ENCODE data around the gene RIN1. TPM values are rescaled to one million over a fixed set of nuclear protein-coding genes. Genes with fewer than 3 reads are reported as not detected.

Gene RIN1
- total and polyA plus RNA-seq, 9 of the 15 experiments (the other 6 are each of a cell fraction or from before 2014, with no cell fraction given): 0.01 to 1.2 (median 0.45) TPM; not detected in 1

- no peaks in the 10 kb centered on the region for H3K9me1 ChIP-seq (ENCODE audit: control insufficient read depth, insufficient read depth, low read length)
- no peaks in the 10 kb centered on the region for H4K20me1 ChIP-seq (replicated peaks; ENCODE audit: control insufficient read depth, insufficient read depth, low read length)
- no TSS peak for BruUV-seq (replicated peaks)
- peak overlapping the region; percentile 89 for H2AFZ ChIP-seq (ENCODE audit: low read depth, low read length)
- ChIA-PET POLR2A (interaction anchor here (1.5 to 2.4 kb wide), 4 partner anchors 9 to 40 kb away, joined by 4 to 6 read pairs (median 6); partner anchors contain the start of genes RIN1 and SLC29A2), CTCF (ENCODE audit: low intra/inter-chr PET ratio) (no interaction called here)
- H3K9ac ChIP-seq (ENCODE audit: insufficient read depth in 1 of 2, low read depth in 2 of 2, low read length in 2 of 2): peak overlapping the region; percentile 75 to 99
- H3K4me3 ChIP-seq: peak overlapping the region; percentile 81
- ATAC-seq: peak; percentile 19
- in situ Hi-C loops (cut with MboI) (no loop called here), intact Hi-C loops (cut with micrococcal nuclease) (no loop called here)
- no peak for DNase-seq (ENCODE audit: extremely low read depth in 1 of 4, low spot score in 3 of 4)
- H3K79me2 ChIP-seq (ENCODE audit: control insufficient read depth, insufficient read depth, low read length): peaks cover 23% of the 10 kb centered on the region
- no peaks in the 10 kb centered on the region for H3K27me3 ChIP-seq (ENCODE audit: control insufficient read depth in 2 of 2, insufficient read depth in 2 of 2, low read length in 2 of 2)
- peaks cover 30% of the 10 kb centered on the region; the same call in 2 of the 3 replicates for H3K36me3 ChIP-seq (ENCODE audit: control insufficient read depth, insufficient read depth, low read length)
- H3K27ac ChIP-seq (ENCODE audit: extremely low read depth, low read depth, low read length): peak overlapping the region; percentile 65
- peak overlapping the region; percentile 91 for H3K4me2 ChIP-seq (ENCODE audit: insufficient read depth, low read length)
- WGBS (ENCODE audit: insufficient coverage, low coverage, missing lambda C conversion rate): 2% methylated on average over 6 of the region's 7 CpGs
- H3K9me3 ChIP-seq (replicated peaks; ENCODE audit: control insufficient read depth, insufficient read depth, low read depth, low read length): no peaks in the 10 kb centered on the region
- FAIRE-seq: no peak
- peaks cover 19 to 37% of the 10 kb centered on the region in 2 experiments for H3K4me1 ChIP-seq (replicated peaks in 1 of 2; ENCODE audit: control insufficient read depth in 2 of 2, insufficient read depth in 2 of 2, low read length in 2 of 2)
- no peak for TF ChIP-seq LCOR (CRISPR knock-in tag; IDR thresholded peaks at IDR 0.05)
- TF ChIP-seq, protein P1, sequence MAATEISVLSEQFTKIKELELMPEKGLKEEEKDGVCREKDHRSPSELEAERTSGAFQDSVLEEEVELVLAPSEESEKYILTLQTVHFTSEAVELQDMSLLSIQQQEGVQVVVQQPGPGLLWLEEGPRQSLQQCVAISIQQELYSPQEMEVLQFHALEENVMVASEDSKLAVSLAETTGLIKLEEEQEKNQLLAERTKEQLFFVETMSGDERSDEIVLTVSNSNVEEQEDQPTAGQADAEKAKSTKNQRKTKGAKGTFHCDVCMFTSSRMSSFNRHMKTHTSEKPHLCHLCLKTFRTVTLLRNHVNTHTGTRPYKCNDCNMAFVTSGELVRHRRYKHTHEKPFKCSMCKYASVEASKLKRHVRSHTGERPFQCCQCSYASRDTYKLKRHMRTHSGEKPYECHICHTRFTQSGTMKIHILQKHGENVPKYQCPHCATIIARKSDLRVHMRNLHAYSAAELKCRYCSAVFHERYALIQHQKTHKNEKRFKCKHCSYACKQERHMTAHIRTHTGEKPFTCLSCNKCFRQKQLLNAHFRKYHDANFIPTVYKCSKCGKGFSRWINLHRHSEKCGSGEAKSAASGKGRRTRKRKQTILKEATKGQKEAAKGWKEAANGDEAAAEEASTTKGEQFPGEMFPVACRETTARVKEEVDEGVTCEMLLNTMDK (IDR thresholded peaks at IDR 0.05; ENCODE audit: borderline replicate concordance, insufficient read depth, low read depth, low read length, poor library complexity, severe bottlenecking): no peak
- no peak for TF ChIP-seq ASH1L (IDR thresholded peaks at IDR 0.05; ENCODE audit: borderline replicate concordance, low read depth, partially characterized antibody)
- no peak for TF ChIP-seq RFX5 (IDR thresholded peaks at IDR 0.05; ENCODE audit: low read depth, low read length)
- no peak for TF ChIP-seq PHF8 (IDR thresholded peaks at IDR 0.05; ENCODE audit: borderline replicate concordance, low read length)
- TF ChIP-seq, protein P2, sequence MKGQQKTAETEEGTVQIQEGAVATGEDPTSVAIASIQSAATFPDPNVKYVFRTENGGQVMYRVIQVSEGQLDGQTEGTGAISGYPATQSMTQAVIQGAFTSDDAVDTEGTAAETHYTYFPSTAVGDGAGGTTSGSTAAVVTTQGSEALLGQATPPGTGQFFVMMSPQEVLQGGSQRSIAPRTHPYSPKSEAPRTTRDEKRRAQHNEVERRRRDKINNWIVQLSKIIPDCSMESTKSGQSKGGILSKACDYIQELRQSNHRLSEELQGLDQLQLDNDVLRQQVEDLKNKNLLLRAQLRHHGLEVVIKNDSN (CRISPR knock-in tag; IDR thresholded peaks at IDR 0.05): no peak
- no peak for TF ChIP-seq RBM15 (IDR thresholded peaks at IDR 0.05; ENCODE audit: insufficient read depth, low read length)
- TF ChIP-seq, protein P3, sequence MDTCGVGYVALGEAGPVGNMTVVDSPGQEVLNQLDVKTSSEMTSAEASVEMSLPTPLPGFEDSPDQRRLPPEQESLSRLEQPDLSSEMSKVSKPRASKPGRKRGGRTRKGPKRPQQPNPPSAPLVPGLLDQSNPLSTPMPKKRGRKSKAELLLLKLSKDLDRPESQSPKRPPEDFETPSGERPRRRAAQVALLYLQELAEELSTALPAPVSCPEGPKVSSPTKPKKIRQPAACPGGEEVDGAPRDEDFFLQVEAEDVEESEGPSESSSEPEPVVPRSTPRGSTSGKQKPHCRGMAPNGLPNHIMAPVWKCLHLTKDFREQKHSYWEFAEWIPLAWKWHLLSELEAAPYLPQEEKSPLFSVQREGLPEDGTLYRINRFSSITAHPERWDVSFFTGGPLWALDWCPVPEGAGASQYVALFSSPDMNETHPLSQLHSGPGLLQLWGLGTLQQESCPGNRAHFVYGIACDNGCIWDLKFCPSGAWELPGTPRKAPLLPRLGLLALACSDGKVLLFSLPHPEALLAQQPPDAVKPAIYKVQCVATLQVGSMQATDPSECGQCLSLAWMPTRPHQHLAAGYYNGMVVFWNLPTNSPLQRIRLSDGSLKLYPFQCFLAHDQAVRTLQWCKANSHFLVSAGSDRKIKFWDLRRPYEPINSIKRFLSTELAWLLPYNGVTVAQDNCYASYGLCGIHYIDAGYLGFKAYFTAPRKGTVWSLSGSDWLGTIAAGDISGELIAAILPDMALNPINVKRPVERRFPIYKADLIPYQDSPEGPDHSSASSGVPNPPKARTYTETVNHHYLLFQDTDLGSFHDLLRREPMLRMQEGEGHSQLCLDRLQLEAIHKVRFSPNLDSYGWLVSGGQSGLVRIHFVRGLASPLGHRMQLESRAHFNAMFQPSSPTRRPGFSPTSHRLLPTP (IDR thresholded peaks at IDR 0.05; ENCODE audit: borderline replicate concordance, extremely low read depth, insufficient read length): no peak
- 0 out of 2 replicates have a peak, but pooled peaks have one; percentile 14 for TF ChIP-seq CXXC5 (CRISPR knock-in tag; IDR thresholded peaks at IDR 0.05)
- TF ChIP-seq, protein P4, sequence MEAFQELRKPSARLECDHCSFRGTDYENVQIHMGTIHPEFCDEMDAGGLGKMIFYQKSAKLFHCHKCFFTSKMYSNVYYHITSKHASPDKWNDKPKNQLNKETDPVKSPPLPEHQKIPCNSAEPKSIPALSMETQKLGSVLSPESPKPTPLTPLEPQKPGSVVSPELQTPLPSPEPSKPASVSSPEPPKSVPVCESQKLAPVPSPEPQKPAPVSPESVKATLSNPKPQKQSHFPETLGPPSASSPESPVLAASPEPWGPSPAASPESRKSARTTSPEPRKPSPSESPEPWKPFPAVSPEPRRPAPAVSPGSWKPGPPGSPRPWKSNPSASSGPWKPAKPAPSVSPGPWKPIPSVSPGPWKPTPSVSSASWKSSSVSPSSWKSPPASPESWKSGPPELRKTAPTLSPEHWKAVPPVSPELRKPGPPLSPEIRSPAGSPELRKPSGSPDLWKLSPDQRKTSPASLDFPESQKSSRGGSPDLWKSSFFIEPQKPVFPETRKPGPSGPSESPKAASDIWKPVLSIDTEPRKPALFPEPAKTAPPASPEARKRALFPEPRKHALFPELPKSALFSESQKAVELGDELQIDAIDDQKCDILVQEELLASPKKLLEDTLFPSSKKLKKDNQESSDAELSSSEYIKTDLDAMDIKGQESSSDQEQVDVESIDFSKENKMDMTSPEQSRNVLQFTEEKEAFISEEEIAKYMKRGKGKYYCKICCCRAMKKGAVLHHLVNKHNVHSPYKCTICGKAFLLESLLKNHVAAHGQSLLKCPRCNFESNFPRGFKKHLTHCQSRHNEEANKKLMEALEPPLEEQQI (IDR thresholded peaks at IDR 0.05): no peak
- no peak for TF ChIP-seq MITF (IDR thresholded peaks at IDR 0.05)
- no peak for TF ChIP-seq SETDB1 (IDR thresholded peaks at IDR 0.05; ENCODE audit: low read length)
Measured at GRCh38 chr11:66345316-66345649, 9.0 kb upstream of the RIN1 start.

Measured in K562 (cell line).